Stimulated activated CD4-positive, alpha-beta T cell treated with anti-CD3 and anti-CD28 coated beads, Interleukin-2, amount 100 ng/mL, for 24 hours (primary cell): Measurements from ENCODE around the gene CAMTA1.

Source experiments
- DNase-seq, 2 donors: peaks; one replicate each; pipeline ENCODE4 v3.0.0-alpha.2; 2020

CAMTA1 gene

DNA sequence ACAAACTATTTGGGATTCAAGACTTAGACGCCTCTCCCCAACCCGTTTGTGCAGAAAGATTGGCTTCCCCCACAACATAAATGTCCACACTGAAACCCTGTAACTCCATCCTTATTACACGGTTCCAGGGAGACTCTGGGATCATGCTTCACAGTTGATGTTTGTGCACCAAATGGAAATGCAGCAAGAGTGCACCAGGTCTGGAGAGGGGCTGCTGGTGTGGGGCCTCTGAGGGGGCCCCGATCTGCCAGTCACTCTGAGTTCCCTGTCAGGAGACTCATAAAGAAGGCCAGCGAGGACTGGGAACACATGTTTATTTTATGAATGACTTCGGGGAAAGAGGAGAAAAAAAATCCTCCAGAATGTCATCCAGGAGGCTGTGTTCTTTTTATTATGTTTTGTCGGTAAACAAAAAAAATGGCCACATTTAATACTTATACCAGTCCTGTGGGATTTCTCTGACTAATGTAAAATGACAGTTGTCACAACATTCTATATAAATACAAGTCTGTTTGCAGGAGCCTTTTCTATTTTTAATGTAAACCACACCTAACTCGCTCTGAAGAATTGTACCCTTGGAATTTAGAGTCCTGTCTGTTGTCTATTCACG lies 546.8 kb downstream of the CAMTA1 start:
- no peak for DNase-seq

- DNase-seq, result no peak
Observed at GRCh38 chr1:7333094-7333493, 547.8 kb downstream of the CAMTA1 start.

DNA sequence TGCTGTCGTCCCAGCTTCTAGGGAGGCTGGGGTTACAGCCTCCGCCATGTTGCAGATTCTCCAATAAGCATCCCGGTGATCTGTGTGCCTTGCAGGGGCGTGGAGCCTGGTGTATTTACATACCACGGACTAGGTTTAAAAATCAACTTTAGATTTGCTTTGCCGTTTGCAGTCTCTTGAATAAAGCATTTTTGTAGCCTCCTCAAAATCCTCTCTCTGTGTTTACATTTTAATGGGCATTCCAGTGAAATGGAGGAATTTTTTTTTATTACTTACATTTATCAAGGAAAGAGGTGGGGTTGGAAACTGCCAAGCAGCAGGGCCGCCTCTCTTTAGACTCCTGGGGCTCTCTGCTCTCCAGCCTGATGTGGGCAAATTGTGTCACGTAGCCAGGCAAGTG lies 548.4 kb downstream of the CAMTA1 start:
- DNase-seq, result no peak

- no peak for DNase-seq
Observed at GRCh38 chr1:7334475-7335035, 549.3 kb downstream of the CAMTA1 start.

DNA sequence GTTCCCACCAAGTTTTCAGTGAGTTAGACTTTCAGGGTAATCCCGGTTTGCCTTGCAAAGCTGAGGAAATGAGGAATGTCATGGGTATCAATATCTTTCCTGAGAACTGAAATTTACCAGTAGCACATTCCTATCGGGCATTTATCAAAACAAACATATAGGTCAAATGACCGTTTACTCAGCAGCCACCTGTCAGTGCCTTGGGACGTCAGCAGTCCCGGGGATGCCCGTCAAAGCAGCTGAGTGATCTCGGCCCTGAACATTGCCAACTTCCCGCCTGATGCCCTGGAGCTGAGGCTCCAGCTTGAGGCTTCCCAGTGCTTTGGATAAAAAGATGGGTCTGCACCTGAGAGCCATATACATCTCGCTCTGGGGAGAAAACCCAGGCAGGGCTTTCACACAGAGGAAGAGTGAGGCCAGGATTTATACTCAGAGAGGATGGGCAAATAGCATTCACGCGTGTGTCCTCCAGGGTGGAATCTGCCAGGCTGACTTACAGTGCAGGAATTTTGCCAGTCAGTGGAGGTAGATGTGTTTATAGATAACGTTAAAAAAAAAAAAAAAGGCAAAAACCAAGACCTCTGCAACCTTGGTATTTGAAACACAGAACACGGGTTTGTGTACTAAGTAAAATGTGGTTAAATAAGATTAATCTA lies 550.1 kb downstream of the CAMTA1 start:
- no peak for DNase-seq

DNA sequence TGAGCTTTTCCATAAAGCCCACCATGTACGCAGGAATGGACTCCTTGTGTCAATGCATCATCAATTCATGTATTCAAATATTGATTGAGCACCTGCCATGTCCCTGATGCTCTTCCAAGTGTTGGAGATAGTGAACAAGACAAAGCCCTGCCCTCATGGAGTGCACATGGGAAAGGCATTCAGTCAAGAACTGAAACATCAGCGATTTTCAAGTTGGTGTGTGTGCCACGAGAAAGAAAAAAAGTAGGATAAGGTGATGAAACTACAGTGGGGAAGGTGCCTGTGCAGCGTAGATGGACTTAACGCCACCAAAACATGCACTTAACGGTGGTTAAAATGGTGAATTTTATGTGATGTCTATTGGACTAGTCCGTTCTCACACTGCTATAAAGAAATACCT lies 553.2 kb downstream of the CAMTA1 start:
- no peak for DNase-seq

DNA sequence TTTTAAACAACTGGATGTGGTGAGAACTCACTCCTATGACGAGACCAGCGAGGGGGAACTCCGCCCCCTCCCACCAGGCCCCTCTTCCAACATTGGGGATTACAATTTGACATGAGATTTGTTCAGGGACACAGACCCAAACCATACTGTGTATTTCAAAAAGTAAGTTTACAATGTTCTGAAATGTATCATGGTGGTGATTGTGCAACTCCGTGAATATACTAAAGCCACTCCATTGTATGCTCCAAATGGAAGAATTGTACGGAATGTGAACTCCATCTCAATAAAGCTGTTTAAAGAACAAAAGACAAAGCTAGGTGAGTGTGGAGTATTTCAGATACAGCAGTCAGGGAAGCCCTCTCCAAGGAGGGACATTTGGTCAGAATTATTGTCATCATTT lies 553.8 kb downstream of the CAMTA1 start:
- DNase-seq, result no peak

GRCh38 chr1:7339953-7340352 lies 554.7 kb downstream of the CAMTA1 start:
- DNase-seq, result no peak

GRCh38 chr1:7341145-7341905 lies 556.1 kb downstream of the CAMTA1 start:
- DNase-seq, result no peak

DNA sequence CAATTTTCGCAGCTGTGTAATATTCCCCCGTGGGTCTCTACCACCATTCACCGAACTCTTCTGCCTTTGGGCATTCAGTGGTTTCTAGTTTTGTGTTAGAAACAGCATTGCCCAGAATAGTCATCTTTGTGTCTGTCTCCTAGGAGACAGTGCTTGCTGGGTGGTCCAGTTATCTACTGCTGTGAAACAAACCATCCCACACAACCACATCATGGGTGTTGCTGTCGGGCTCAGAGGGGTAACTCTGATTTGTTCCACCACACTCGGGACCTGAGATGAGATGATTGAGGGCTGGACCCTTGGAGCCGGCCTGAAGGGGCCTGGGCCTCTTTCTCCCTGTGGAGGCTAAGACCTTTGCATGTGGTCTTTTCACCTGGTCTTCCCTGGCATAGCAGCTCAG lies 558.6 kb downstream of the CAMTA1 start:
- no peak for DNase-seq

DNA sequence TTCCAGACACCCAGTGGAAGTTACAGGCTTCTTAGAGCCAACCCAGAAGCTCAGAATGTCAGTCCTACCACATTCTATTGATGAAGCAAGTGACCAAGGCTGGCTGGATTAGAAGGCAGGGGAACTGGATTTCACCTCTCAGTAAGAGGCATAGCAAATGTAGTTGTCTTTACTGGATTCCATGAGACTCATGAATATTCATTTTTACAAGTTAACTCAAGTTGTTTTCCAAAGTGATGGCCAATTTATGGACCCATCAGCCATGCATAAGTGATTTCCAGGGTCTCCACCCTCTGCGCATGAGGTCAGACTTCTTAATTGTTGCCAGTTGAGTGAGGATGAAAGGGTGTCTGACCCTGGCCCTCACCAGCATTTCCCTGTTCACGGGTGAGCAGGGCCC lies 559.0 kb downstream of the CAMTA1 start:
- DNase-seq, result no peak

DNA sequence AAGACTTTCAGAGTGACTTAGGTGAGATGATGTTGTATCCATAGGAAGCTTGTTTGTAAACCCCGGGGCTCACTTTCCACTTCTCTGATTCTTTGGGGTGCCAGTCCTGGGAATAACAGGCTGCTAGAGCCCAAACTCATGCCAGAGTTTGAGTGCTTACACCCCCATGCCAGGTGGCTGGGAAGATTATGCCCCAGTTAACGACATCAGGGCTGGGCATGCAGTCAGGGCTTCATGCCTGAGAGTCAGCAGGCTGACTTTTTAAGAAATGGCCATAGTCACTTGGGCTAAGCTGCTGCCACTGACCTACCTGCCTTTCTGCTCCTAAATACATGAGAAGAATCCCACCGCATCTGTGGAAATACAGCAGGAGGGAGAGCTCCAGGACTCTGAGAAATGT lies 560.3 kb downstream of the CAMTA1 start:
- DNase-seq, result no peak

DNA sequence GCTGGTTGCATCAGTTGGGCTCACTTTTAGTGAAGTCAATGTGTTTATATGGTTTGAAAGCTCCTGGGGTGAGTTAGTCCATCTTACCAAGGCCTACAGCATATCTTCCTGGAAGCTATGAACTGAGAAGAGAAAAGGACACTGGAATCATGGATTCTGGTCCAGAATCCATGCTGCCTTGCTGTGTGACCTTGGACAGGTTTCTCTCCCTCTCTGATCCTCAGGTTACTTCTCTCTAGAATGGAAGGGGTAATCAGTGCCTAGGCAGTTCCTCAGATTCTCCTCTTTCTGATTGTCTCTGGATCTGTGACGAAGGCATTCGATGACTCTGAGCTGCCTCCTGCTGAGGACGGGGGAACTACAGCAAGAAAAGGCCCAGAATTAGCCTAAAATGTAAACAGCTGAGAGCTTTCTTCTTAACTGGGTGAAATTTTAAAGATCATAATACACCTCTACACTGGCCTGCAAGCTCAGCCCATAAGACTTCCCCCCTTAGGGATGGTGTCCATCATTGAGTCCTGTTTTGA lies 560.9 kb downstream of the CAMTA1 start:
- no peak for DNase-seq

DNA sequence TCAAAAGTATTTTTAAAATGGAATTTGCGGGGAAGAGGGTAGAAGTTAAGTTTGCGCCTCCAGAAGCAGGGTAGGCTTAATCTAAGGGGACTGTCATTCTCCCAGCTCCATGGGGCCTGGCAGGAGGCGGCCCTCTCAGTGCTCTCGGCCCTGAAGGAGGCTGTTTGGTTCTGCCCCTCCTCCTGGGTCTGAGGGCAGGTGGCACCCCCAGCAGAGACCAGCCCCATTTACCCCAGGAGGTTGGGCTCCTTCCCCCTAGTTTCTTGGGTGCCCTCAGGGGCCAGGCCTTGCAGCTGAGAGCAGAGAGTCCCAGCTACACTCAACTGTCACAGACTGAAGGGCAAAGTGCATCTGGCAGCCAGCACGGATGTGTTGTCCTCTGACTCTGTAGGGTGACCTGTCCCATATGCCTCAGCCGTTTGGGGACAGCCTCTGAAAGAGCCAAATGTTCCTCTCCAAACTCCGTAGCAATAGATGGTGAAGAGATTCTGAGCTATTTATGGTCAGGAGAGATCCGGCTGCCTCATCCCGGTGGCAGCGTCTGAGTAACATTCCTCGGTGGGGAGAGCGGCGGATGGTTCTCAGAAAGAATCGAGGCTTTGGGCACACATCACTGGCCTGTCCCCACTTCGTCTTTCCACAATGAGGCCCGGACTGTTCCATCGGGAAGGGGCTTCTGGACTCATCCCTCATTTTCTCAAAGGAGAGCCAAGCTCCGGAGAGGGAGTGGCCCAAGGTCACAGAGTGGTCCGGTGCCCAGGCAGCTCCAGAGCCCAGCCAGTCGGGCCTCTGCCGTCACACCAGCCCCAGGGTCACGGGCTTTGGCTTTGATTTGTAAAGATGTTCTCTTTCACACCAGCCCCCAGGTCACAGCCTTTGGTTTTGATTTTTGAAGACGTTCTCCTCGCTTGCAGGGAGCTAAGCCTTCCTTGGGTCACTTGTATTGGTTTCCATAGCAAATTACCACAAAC lies 561.6 kb downstream of the CAMTA1 start:
- no peak for DNase-seq

DNA sequence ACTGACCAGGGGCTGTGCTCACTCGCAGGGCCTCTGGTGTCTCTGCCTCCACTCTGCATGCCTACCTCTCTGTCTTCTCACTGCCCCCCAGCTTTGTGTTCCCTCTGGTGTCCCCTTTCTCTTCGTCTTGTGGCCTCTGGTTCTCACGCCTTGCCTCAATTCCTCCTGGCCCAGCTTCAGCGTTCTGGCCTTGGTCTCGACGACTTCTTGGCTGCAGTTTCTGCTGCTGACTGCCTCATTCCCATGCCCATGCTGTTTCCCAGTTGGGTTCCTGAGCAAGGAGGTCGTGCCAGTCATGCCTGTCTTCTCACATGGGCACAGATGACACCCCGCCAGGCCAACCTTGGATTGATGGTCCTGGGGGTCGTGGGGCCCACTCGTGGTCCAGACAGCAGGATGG lies 562.8 kb downstream of the CAMTA1 start:
- DNase-seq, result no peak

GRCh38 chr1:7348580-7348979 lies 563.3 kb downstream of the CAMTA1 start:
- no peak for DNase-seq

GRCh38 chr1:7350804-7351203 lies 565.5 kb downstream of the CAMTA1 start:
- no peak for DNase-seq

- no peak for DNase-seq
Observed at GRCh38 chr1:7351649-7352048, 566.4 kb downstream of the CAMTA1 start.

DNA sequence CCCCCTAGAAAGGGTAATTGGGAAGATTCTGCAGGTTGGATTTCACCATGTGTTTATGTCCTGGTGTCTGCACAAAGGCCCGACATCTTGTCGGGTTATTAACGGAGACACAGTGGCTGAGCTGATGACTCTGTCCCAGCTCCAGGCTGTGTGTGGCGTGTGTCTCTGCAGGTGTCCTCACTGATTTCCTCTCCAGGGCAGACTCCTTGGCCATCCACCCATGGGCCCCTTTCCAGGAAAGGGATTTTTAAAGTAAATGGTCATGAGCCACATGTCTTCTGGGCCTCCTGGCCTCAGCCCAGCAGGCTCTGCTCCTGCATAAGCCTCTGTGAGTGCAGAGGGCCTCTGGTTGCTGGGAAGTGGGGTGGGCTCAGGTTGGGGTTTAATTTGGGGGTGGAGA lies 567.1 kb downstream of the CAMTA1 start:
- no peak for DNase-seq

- no peak for DNase-seq
Observed at GRCh38 chr1:7352974-7353373, 567.7 kb downstream of the CAMTA1 start.

DNA sequence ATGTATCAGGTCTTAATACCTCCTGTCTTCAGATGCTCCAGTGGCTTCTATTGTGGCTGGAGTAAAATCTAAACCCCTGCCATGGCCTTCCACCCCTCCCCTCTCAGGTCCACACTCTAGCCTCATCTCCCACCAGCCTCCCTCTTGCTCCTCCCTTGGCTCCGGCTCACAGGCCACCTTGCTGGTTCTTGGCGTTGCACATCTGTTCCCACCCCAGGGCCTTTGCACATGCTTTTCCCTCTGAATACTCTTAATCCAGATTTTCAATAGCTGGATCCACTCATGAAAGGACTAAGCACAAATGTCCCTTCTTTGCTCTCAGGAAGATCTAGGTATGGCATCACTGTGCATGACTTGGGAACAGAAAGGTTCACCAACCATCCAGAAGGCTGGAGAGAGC lies 570.4 kb downstream of the CAMTA1 start:
- no peak for DNase-seq

GRCh38 chr1:7356079-7356478 lies 570.8 kb downstream of the CAMTA1 start:
- no peak for DNase-seq

DNA sequence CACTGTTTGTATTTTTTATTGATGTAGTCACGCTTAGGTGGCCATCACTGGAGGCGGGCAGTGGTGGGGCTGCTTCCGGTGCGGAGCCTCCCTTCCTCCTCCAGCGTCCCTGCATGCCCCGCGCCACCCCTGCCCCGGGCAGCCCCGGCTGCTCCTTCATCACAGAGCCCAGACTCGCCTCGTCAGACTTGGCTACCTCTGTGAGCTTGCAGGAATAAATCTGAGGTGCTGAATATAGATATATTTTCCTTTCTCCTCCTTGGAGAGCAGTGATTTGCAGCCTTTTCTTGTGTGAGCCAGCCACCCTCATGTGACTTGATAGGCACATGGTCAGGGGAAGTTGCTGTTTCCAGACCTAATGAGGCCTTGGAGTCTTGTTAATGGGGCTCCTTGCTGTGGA lies 573.2 kb downstream of the CAMTA1 start:
- no peak for DNase-seq
